DMS114 treated with DMSO at 0.1 percent for 48 hours (cell line): Measurements from ENCODE around the gene H1-8.

Experiments
- DNase-seq: peaks from one replicate; lab custom pipeline; 2025; ENCODE audit not compliant: unreplicated experiment; lab: John Stamatoyannopoulos, UW

The H1-8 gene

GRCh38 chr3:129555153-129555550 is 12.2 kb downstream of the H1-8 start:
- no peak for DNase-seq

- no peak for DNase-seq
Measured at GRCh38 chr3:129555616-129556357, 12.8 kb downstream of the H1-8 start.

GRCh38 chr3:129556358-129556695 is 13.4 kb downstream of the H1-8 start:
- no peak for DNase-seq

GRCh38 chr3:129556890-129557547 is 14.0 kb downstream of the H1-8 start:
- DNase-seq: no peak

- no peak for DNase-seq
Measured at GRCh38 chr3:129557548-129557894, 14.5 kb downstream of the H1-8 start.

- DNase-seq: no peak
Measured at GRCh38 chr3:129558081-129558771, 15.3 kb downstream of the H1-8 start.

GRCh38 chr3:129558772-129559564 is 16.0 kb downstream of the H1-8 start:
- no peak for DNase-seq

- no peak for DNase-seq
Measured at GRCh38 chr3:129559565-129560079, 16.6 kb downstream of the H1-8 start.

GRCh38 chr3:129560269-129560787 is 17.4 kb downstream of the H1-8 start:
- no peak for DNase-seq

GRCh38 chr3:129560911-129561594 is 18.1 kb downstream of the H1-8 start:
- DNase-seq: no peak

GRCh38 chr3:129561619-129562248 is 18.8 kb downstream of the H1-8 start:
- no peak for DNase-seq

- DNase-seq: no peak
Measured at GRCh38 chr3:129562803-129563202, 19.8 kb downstream of the H1-8 start.

GRCh38 chr3:129563332-129563731 is 20.4 kb downstream of the H1-8 start:
- no peak for DNase-seq

- DNase-seq: no peak
Measured at GRCh38 chr3:129563850-129564535, 21.0 kb downstream of the H1-8 start.

- no peak for DNase-seq
Measured at GRCh38 chr3:129564981-129565644, 22.1 kb downstream of the H1-8 start.

- no peak for DNase-seq
Measured at GRCh38 chr3:129565902-129566301, 22.9 kb downstream of the H1-8 start.

GRCh38 chr3:129567176-129567705 is 24.3 kb downstream of the H1-8 start:
- no peak for DNase-seq

GRCh38 chr3:129567939-129568338 is 25.0 kb downstream of the H1-8 start:
- no peak for DNase-seq

GRCh38 chr3:129569856-129570255 is 26.9 kb downstream of the H1-8 start:
- DNase-seq: no peak
